NCI-H146 (cell line): Measurements from ENCODE around the gene EXT2.

ENCODE experiments used
- DNase-seq: peaks from one replicate; lab custom pipeline; 2025; lab: John Stamatoyannopoulos, UW

Gene EXT2

DNA sequence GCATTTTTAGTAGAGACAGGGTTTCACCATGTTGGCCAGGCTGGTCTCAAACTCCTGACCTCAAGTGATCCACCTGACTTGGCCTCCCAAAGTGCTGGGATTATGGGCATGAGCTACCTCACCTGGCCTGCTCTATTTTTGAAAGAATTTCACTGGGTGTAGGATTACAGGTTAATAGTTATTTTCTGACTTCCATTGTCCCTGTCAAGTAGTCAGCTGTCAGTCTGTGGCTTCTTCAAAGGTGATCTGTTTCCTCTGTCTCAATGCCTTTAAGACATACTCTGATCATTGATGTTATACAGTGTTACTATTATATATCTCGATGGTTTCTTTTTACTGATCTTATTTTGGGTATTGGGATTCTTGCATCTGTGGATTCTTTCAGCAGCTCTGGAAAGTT, 10.1 kb upstream of the EXT2 start:
- no peak for DNase-seq

DNA sequence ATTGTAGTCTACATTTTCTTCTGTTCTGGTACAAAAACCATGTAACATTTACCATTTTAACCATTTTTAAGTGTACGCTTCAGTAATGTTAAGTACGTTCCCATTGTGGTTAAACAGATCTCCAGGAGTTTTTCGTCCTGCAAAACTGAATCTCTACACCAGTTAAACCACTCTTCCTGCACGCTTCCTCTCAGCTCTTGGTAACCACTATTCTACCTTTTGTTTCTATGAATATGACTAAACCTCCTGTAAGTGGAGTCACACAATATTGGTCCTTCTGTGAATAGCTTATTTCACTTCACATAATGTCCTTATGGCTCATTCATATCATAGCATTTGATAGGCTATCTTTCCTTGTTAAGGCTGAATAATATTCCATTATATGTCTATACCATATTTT, 7.1 kb upstream of the EXT2 start:
- no peak for DNase-seq

DNA sequence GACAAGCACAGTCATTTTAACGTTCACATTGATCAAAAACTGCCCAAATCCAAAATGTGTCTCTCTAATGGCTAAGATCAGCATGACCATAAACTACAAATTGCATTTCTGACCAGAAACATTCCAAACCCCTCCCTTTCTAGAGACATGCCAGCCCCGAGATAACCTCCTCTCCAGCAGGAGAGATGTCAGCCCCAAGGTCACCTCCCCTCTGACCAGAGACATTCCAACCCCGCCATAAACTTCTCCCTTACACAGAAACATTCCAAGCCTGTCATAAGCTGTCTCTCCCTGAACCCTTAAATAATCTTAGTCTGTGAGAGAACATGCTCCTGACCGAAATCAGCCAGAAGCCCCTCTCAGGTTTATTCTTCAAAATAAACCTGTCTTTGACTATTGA, 6.6 kb upstream of the EXT2 start:
- no peak for DNase-seq

DNA sequence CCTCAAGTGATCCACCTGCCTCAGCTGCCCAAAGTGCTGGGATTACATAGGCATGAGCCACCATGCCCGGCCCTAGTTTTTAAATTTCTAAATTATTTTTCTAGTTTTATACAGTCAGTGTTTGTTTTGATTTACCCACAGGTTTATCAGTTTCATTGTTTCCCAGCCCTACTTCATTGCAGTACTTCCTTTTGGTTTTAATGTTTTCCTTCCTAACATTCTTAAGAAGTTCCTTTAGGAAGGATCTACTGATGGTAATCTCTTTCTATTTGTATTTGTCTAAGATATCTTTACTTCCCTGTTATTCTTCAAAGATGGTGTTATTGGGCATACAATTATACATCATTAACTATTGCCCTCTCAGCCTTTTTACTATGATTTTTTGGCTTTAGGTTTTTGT, 4.9 kb upstream of the EXT2 start:
- no peak for DNase-seq

DNA sequence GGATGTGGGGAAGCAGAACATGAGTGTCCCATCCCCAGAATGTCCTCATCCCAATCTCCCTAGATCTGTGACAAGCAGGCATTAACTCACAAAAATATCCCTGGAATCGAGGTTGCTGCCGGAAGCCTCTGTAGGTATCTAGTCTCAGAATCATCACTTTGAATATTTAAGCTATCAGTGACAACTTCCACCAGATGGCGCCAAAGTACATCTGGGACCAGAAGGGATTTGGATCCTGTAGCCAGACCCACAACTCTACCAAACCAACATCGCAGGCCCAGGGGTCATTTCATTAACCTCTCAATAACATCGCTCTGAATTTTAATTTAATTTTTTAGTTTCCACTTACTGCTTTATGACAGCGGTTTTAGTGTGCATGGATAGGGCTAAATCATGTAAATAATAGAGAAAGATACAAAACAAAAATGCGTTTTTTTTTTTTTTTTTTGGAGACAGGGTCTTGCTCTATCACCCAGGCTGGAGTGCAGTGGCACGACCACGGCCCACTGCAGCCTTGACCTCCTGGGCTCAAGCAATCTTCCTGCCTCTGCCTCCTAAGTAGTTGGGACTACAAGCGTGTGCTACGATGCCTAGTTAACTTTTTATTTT, 1.1 kb upstream of the EXT2 start:
- peak; percentile 85 for DNase-seq

DNA sequence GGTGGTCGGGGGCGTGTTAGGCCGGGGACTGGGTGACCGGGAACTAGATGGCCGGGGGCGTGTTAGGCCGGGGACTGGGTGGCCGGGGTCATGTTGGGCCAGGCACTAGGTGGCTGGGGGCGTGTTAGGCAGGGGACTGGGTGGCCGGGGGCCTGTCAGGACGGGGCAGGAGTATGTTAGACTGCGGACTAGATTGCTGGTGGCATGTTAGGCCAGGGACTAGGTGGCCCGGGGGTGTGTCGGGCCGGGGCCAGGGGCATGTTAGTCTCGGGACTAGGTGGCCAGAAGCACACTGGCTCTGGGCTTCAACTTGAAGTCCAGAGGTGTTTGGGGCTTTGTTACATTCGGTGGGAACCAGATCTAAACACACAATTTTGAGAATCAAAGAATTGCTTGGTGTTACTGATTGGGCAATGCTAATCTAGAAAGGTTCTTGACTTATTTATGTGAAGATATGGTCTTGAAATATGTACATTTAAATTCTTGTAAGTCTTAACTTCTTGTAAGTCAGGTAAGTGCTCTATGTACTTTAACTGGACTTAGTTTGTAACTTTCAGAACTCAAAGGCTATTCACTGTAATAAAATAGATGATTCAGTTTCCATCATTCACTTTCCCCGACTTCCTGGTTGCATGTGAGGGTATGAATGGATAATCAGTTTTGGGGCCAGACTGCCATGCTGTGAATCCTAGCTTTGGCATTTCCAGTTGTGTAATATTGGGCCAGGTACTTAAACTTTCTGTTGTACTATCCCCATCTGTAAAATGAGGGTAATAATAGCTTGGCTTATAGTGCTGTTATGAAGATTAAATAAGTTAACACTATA, 1.1 kb downstream of the EXT2 start:
- DNase-seq, result no peak

DNA sequence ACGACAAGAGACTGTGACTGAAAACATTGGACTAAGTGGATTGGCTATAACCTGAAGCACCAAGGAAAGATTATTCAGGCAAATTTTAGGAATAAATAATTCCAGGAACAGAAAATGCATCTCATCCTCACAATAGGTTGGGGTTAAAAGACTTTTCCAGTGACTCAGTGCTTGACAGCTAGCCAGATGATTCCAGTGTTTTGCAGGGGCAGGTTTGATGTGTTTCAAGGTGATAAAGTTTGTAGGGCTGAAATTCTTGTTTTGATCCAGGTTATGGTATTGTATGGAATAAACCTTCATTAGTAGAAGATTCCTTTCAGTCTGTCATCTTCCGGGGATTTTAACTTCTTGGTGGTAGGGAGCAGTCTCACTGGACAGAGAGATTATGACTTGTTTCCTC, 2.3 kb downstream of the EXT2 start:
- DNase-seq, result no peak

DNA sequence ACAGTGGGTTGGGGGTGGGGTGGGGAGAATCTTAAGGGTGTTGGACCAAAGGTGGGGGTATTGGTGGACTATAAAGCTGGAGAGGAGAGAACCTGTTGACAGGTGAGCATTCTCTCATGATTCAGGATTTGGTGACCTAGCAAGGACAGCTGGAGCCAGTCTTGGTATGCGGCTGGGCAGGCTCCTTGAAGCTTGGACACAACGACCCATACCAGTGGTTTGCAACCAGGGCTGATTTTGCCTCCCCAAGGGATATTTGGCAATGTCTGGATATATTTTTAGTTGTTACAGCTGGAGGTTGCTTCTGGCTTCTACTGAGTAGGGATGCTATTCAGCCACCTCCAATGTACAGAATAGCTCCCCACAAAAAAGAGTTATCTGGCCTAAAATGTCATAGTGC, 5.6 kb downstream of the EXT2 start:
- no peak for DNase-seq

DNA sequence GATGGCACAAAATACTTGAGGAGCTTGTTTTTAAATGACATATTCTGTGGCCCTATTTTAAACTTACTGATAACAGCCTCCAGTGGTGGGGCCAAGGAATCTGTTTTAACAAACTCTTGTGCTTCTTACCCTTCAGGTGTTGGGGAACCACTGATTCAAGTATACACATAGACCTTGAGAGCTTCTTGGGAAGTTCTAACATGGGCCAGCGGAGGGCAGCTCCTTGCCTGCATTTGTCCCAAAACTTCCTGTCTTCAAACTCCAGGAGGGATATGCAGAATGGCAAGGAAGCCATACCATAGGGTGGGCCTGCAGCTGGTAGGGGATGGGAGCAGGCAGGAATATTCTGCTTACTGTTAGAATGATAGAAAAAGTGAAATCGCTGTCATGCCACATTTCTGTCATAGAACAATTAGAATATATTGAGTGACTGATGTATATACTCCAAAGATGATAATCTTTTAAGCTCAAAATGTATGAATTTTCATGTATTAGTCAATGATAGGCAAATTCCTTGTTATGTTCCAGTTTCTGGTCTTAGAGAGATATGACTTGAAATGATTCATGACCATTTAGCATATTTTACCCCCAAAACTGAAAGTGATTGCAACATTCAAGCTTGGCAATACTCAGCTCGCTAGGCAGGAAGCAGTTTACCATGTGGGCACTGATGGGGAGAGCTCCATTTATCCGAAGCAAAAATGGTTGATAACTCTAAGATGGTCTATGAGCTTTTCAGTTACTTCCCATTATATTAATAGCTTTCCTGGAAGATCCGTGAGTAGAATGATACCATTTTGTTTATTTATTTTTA, 9.2 kb downstream of the EXT2 start:
- DNase-seq, result no peak

DNA sequence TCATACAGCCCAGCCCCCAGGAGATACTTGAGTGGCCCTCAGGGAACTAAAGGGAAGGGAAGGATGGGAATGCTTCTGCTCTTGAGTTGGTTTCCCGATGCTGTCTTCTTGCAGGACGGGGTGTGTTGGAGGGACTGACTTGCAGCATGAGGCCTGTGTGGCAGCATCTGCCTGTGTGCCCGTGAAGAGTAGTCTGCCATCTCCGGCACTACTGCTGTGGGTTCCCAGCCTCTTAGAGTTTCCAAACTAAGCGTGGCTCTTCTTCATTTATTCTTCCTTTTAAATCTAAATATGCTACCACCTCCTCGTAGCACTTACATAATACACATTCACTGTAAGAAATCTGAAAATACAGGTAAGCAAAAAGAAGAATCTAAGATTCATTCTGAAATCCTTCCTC, 12.8 kb downstream of the EXT2 start:
- DNase-seq, result no peak

DNA sequence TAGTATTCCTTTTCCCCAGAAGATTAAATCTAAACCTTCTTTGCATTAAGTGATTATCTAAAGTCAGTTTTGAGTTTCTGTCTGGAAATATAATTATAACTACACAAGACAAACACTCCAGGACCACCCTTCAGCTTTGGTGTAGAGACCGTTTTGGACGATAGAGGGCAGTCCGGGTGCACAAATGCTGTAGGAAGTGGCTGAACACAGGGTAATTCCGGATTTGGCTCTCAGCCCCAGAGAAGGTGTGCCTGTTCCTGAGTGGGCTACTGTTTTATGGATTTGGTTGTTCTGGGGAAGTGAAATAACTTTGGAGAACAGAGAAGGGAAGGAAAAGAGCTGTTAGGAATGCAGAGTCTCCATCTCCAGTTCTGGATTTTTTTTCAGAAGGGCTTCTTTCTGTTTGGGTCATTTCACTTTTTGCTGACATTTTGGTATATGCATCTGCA, 14.8 kb downstream of the EXT2 start:
- peak; percentile 30 for DNase-seq

DNA sequence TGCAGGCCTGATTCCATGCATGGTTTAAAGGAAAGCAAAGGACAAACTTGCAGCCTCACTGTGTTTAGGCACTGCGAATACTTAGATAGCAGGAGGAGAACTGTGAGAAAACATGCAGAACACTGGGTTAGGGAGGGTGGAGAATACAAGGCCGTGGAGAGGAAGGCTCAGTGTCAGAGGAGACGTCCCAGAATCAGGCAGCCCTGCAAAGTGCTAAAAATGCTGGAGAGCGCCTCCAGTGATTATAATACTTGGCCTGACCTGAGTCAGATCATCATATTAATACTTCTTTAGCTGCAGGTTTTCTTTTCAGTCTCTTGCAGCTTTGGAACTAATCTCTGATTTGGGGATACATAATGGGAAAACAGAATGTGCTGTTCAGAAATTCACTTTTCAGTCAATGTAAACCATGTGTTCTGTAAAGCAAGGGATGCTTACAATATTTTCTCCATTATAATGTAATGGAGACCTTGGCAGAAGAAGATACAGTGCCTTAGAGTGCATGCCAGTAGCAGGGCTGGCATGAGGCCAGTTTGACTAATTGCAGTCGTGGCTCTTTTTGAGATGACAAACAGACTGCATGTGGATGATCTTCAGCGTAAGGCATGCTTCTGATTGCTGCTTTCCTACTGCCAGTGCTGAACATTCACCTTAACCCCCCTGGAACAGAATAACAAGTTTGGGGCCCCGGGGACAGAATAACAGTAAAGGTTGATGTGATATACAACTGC, 16.8 kb downstream of the EXT2 start:
- no peak for DNase-seq

DNA sequence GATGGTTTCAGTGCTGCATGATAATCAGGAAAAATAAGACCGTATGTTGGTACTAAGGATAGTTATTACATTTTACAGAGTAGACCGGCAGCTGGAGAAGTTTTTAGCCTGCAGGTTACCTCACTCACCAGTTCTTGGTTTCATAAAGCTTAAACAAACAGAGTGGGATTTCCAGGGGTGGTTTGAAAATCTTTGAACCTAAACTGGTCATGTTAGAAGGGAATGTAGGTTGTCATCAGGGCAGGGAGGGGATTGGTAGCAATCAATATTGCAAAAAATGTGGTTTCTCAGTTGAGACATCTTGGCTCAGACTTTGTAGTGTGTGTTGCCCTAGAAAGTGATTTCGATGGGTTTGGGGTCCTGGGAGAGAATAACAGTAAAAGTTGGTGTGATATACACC, 17.5 kb downstream of the EXT2 start:
- DNase-seq, result no peak

DNA sequence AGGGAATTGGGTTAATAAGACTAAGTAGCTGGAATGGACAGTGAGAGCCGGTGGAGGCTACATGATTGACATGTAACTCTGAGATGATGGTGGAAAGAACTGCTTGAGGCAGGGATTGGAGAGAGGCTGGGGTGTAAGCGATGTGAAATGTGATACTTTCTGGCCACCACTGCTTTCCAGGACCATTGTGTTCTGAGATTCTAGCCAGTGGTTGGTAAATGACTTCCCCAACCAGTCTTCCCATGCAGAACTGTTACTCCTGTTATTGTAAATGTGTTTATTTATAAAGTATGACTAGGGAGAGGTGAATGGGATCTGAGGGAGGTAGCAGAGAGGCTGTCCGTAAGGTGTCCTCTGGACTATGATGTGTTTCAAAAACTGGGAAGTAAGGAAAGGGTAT, 18.1 kb downstream of the EXT2 start:
- DNase-seq, result no peak

DNA sequence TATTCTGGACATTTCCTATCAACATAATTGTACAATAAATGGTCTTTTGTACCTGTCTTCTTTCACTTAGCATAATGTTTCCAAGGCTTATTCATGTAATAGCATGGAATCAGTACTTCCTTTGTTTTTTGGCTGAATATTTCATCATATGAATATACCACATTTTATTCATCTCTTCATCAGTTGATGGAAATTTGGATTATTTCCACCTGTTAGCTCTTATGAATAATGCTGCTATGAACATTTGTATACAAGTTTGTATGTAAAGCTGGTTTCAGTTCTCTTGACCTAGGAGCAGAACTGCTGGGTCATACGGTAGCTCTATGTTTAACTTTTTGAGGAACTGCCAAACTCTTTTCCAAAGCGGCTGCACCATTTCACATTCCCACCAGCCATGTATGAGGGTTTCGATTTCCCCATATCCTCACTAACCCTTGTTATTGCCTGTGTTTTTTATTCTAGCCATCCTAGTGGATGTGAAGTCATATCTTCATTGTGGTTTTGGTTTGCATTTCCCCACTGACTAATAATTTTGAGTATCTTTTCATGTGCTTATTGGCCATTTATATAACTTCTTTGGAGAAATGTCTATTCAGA, 20.9 kb downstream of the EXT2 start:
- DNase-seq, result no peak

DNA sequence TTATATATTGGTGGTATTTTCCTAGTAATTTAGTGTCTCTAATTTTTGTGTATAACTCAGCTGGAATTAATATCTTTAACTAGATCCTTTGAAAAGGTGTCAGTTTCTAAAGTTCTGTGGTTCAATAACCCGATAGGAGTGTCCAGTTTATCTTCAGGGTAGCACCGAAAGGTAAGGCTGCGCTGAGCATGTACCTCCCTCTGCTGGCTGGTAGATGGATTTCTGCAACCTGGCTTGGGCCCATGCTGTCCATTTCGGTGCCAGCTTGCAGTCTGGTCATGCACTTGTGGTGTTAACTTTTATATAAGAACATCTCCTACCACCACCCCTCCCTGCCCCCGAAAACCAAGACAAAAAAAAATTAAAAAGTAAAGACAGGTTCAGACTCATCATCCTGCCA, 24.7 kb downstream of the EXT2 start:
- DNase-seq, result no peak

DNA sequence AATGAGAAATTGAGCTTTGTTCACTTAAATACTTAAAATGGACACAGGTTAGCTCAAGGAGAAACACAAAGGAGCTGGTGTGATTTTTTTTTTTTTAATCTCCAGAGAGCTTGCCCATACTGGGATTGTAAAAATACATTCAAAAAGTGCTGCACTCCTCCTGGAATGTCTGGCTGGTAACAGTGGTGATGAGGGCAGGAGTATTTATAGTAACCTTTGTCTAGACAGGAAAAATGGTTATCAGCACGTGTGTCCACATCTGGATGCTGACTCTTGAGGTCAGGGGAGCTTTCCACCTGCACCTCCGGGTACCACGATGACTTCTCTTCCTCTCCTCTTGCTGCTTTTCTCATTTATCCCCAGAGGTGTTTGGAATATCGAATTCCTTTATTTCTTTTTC, 30.1 kb downstream of the EXT2 start:
- no peak for DNase-seq

DNA sequence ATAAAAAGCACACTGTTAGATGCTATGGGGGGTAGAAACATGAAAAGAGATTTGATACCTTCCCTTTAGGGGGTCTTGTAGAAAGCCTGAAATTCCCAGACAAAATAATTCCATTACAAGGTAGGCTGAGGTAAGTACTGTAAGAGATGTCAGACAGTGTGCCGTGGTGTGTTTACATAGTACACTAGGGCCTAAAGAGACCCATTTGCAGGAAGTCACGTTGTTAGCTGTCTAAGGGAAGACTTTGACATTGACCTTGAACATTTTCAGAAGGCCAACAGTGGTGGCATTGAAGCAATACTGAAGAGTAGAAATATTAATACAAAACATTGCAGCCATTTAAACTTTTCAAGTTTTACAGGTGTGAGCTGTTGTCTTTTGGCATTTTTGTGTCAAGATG, 30.8 kb downstream of the EXT2 start:
- DNase-seq, result no peak

DNA sequence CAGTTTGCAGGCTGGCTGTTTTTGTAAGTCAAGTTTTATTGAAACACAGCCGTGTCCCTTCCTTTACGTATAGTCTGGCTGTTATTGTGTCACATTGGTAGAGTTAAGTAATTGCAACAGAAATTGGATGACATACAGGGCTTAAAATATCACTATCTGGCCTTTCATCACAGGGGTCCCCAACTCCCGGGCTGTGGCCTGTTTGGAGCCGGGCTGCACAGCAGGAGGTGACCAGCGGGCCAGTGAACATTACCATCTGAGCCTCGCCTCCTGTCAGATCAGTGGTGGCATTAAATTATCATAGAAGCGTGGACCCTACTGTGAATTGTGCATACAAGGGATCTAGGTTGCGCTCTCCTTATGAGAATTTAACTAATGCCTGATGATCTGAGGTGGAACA, 31.7 kb downstream of the EXT2 start:
- no peak for DNase-seq

DNA sequence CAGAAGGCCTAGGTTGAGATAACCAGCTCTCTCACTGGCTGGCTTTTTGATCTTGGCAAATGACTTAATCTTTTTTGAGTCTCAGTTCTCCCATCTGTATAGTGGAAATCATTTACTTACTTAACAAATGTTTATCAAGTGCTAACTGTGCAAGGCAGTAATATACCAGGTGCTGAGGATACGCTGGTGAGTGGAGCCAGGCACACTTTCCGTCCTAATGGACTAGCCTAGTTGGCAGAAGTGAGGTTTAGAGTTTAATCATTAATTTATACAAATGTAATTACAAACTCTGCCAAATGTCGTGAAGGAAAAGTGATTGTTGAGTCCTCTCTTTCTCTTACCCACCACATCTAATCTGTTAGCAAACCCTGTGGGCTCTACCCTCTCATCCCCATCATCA, 33.3 kb downstream of the EXT2 start:
- DNase-seq, result no peak

DNA sequence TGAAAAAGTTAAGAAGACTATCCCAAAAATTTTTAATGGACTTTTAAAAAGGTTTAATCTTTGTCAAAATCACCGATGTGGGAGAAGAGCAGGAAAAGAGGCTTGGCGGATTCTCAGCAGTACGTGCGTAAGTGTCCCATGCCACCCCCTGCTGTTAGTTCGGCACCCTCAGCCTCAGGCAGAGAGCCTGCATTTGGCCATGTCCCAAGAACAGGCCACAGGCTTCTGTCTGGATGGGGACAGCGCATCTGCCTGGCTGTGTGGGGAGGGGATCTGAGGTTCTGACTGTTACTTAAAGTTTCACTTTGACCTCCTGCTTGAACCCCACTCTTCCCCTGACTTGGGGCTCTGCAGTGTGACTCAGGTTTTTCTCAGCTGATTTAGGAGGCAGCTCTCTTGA, 35.3 kb downstream of the EXT2 start:
- no peak for DNase-seq

DNA sequence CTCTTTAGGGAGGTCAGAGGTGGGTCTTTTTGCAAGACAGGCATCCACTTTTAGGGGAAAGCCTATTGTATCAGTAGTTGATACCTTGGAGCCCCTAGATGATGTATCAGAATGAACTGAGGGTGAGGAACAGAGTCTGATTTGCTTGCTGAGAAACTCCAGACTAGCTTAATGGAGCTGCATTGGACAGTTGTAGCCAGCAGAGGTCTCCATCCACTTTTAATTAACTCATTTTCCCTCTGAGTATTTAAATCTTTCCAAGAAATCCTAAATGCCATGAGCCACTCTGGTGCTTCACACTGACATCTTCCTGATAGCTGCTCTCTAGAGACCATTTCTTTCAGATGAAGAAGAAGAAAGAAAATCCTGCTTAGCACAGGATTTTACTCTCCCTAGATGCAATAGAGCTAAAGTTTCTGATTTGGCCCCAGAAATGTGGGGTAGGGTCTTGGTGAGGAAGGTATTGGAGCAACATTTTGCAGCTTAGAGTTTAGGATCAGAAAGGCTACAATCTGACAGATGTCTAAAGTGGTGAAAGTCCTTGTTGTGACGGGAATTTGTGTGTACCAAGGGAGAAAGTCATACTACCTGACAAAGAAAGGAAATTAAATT, 38.0 kb downstream of the EXT2 start:
- DNase-seq, result peak; percentile 26
